C4-2B (cell line): Measurements from ENCODE around the gene CD44.

ENCODE experiments used
- ZFX ChIP-seq: fragments of 450-650 bp; IDR thresholded peaks from 2 replicates; pipeline ENCODE4 v1.6.1; 2017
- TF ChIP-seq, protein P1 (sequence below): fragments of 450-650 bp; conservative IDR thresholded peaks from 2 replicates; pipeline ENCODE4 v1.5.1; 2017; ENCODE audit warnings: mild to moderate bottlenecking

DNA sequence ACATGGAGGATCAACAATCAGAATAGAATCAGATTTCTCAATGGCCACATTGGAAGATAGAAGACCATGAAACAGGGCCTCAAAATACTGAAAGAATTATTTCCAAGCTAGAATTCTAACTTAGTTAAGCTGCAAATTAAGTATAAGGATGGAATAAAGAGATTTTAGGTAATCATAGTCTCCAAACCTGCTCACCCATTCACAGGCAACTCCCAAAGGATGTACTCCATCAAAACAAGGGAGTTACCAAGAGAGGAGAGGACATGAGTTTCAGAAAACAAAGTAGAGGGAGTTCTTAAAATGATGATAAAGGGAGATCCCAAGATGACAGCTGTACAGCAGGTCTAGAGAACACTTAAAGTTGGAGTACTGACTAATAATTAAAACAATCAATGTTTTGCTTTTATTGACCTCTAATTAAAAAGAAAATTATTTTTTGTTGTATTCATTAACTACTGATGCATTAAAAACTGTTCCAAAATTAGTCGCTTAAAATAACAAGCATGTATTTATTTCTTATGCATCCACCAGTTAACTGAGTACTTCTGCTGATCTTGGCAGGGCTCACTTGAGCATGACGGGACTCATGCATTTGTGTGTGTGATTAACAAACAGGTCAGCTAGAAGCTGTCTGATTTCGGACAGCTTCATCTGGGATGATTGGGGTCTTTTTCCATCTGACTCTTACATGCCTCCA is 95.6 kb downstream of the CD44 start:
- no peak for TF ChIP-seq ZFX
- TF ChIP-seq, protein P1, sequence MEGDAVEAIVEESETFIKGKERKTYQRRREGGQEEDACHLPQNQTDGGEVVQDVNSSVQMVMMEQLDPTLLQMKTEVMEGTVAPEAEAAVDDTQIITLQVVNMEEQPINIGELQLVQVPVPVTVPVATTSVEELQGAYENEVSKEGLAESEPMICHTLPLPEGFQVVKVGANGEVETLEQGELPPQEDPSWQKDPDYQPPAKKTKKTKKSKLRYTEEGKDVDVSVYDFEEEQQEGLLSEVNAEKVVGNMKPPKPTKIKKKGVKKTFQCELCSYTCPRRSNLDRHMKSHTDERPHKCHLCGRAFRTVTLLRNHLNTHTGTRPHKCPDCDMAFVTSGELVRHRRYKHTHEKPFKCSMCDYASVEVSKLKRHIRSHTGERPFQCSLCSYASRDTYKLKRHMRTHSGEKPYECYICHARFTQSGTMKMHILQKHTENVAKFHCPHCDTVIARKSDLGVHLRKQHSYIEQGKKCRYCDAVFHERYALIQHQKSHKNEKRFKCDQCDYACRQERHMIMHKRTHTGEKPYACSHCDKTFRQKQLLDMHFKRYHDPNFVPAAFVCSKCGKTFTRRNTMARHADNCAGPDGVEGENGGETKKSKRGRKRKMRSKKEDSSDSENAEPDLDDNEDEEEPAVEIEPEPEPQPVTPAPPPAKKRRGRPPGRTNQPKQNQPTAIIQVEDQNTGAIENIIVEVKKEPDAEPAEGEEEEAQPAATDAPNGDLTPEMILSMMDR: no peak
